Sciatic nerve (tissue), 2 donors: ENCODE data around the gene LHX4. TPM values are rescaled to one million over a fixed set of nuclear protein-coding genes. Genes with fewer than 3 reads are reported as not detected.
"Not testable (repeated sequence)": the region's sequence is repeated elsewhere in the genome, so short reads cannot be mapped to it uniquely, and the experiment has no call there.

Experiments used
- ATAC-seq: fragments of 200-7000 bp; cut with Tn5 transposase; one replicate; pipeline ENCODE4 v1.9.1; 2020; ENCODE audit warnings: mild to moderate bottlenecking, moderate library complexity
- DNase-seq: peaks from one replicate; pipeline ENCODE4 v3.0.0-alpha.2; 2020; ENCODE audit warnings: low spot score
- intact Hi-C: fragments of 100-400 bp; cut with DNase I; formaldehyde crosslinking; loops from one replicate; pipeline ENCODE4 v1.14.2; 2022
- total RNA-seq: library from RNA; stranded (reverse); fragmentation: NEBNext Ultra II Directional; extraction: Animal tissue kit (Norgen Biotek cat#: 25700); gene quantifications from one replicate; pipeline ENCODE4 v1.2.1, GENCODE V29; 2021
- donor health status: DM: no; HTN: no; CAD: no.
- donor health status: DM: no; HTN: no; CAD: no.

LHX4 gene
- total RNA-seq, 1 donor from 2014 or later: not detected

DNA sequence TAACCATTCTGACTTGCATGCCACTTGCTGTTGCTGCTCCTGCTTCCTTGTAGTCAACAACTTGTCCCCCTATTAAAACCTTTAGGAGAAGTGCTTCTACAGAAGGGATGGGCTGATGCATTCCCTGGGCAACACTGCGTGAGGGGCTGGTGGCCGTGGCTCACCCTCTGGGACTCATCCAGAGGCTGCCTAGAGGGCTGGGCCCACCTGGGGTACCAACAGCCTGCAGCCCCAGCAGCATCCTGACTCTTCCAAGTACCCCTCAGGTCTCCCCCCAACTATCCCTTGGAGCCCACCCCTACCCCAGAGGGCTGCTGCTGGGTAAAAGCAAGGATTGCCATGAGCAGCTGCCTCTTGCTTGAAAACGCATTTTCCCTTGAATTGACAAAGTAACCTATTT, 34.7 kb upstream of the LHX4 start:
- no peak for DNase-seq
- no peak for ATAC-seq
- intact Hi-C loops: no loop called here

DNA sequence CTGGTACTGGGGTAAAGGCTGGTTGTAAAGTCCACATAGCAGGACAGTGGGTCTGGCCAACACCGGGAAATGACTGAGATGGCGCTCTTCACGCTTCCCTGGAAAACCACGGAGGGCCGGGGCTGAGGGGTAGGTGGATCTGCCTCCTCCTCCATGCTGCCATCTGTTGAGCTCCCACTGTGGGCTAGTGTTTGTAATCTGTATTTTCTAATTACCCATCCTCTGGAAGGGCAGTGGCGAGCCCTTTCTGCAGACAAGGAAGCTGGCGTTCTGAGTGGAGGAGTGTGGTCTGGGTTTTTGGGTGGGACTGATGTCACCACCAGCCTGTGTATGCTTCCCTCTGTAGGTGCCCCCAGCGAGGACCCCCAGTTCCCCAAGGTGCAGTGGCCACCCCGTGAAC, 34.1 kb upstream of the LHX4 start:
- ATAC-seq (no peak), DNase-seq (no peak)
- intact Hi-C loops: no loop called here

DNA sequence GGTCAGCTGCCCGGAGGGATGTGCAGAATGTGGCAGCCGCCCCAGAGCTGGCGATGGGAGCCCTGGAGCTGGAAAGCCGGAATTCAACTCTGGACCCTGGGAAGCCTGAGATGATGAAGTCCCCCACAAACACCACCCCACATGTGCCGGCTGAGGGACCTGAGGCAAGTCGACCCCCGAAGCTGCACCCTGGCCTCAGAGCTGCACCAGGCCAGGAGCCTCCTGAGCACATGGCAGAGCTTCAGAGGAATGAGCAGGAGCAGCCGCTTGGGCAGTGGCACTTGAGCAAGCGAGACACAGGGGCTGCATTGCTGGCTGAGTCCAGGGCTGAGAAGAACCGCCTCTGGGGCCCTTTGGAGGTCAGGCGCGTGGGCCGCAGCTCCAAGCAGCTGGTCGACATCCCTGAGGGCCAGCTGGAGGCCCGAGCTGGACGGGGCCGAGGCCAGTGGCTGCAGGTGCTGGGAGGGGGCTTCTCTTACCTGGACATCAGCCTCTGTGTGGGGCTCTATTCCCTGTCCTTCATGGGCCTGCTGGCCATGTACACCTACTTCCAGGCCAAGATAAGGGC, 33.5 kb upstream of the LHX4 start:
- DNase-seq (no peak), ATAC-seq (no peak)
- intact Hi-C loops: no loop called here

DNA sequence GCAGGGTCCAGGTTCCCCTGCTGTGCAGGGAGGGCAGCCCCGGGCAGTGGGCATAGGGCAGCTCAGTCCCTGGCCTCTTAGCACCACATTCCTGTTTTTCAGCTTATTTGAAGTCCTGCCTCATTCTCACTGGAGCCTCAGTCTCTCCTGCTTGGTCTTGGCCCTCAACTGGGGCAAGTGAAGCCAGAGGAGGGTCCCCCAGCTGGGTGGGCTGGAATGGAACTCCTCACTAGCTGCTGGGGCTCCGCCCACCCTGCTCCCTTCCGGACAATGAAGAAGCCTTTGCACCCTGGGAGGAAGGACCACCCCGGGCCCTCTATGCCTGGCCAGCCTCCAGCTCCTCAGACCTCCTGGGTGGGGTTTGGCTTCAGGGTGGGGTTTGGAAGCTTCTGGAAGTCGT, 32.8 kb upstream of the LHX4 start:
- DNase-seq (no peak), ATAC-seq (no peak)
- intact Hi-C loops: no loop called here

DNA sequence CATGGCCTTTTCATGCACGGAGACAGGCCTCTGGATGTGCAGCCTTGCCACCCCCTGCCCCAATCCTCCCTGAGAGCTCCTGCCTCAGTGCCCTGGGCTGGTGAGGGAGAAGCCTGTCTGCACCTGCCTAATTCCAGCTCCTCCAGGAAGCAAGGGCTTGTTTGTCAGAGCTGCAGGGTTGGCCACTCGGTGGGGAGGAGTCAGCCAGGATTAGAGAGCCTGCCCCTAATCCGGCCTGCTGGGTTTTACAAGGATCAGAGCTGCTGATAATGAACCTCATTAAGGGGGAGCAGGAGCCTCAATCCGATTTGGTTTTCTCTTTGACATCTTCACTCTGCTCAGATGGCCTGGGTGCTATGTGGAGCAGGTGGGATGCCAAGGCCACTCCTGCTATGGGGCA, 31.9 kb upstream of the LHX4 start:
- DNase-seq (no peak), ATAC-seq (no peak)
- intact Hi-C loops: no loop called here

DNA sequence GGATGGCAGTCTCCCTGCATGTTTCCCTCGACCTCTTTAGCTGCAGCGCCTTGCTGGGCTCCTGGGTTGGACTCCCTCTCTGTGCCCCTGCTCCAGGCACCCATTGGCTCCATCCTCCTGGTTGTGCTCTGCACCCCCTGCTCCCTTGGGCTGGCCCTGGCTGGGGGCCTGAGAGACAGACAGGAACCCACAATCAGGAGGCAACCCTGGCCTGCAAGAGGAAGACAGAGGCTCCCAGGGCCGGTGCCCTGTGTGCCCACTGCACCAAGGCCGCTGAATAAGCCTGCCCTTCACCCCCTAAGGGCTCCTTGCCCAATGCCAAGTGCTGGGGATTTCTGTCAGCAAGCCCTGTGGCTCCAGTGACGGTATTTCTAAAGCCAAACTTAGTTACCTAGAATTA, 31.5 kb upstream of the LHX4 start:
- intact Hi-C loops: no loop called here
- ATAC-seq (no peak), DNase-seq (no peak)

DNA sequence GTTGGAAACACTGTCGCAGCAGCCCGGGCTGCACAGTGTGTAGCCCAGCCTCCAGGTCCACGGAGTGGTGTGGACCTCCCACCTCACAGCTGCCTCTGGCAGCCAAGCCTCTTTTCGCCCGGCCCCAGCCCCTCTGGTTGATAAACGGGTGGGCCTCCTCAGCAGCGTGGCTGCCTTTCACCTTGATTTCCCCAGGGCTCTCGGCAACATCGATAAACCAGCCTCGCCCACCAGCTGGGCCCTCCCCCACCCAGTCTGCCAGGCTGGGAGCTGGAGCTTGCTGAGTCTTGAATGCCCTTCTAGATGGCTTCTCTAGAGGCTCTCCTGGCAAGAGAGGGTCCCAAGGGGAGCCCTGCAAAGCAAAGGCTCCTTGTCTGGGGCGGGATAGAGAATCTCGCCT, 31.0 kb upstream of the LHX4 start:
- ATAC-seq (no peak), DNase-seq (no peak)
- intact Hi-C loops: no loop called here

DNA sequence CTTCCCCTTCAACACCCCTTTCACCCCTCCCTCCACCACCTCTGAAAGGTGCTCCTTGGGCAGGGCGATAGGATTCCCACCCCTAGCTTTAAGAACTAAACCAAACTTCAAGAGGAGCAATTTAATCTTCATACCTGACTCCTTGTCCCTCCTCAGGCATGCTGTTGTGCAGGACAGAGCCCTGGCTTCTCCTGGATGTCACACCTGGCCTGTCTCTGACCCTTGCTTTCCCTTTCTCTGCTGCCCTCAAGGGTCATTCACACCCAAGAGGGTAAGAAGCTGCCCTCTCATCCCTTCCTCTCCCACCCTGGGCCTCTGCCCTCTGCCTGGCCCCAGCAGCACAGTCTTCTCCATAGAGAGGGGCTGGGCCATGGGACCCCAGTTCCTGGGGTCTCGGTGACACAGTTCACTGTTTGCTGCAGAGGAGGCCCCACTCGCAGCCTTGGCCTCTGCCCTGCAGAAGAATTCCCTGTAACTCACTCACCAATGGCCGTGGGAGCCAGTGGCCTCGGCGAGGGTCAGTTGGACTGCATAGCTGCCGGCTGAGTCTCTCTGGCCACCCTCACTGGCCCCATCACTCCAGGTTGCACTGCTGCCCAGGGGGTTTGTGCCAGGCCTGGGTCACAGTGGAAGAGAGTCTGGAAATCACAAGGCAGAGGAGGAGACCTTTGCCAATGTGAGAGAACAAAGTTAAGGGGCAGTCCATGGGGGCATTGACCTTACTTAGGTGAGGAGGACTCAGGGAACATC, 28.4 kb upstream of the LHX4 start:
- no peak for DNase-seq
- intact Hi-C loops: no loop called here
- peak; percentile 15 for ATAC-seq

DNA sequence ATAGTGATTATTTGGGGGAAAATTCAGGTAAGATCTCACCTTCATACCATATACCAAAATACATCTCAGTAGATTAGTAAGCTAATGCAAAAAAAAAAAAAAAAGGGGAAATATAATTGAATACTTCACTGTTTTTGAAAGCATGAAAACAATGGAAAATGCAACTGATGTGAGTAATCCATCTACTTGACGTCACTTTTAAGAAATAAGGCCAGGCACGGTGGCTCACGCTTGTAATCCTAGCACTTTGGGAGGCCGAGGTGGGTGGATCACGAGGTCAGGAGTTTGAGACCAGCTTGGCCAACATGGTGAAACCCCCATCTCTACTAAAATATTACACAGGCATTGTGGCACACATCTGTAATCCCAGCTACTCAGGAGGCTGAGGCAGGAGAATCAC, 27.5 kb upstream of the LHX4 start:
- DNase-seq, ATAC-seq, intact Hi-C loops: not testable (repeated sequence)

DNA sequence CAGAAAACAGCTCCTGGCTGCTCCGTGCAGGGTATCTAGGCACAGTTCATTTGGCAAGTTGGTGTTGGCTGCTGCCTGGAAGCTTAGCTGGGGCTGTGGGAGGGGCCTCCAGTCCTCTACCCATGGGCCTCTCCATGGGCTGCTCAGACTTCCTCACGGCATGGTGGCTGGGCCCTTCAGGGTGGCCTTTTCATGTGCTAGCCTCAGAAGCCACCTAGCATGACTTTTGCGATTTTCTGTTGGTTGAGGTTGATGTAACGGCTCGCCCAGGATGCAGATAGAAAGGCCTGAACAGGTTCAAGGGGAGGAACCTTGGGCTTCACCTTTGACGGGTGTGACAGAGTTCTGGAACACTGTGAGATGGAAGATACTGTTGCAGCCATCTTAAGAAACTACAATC, 25.8 kb upstream of the LHX4 start:
- DNase-seq: no peak
- intact Hi-C loops: no loop called here

DNA sequence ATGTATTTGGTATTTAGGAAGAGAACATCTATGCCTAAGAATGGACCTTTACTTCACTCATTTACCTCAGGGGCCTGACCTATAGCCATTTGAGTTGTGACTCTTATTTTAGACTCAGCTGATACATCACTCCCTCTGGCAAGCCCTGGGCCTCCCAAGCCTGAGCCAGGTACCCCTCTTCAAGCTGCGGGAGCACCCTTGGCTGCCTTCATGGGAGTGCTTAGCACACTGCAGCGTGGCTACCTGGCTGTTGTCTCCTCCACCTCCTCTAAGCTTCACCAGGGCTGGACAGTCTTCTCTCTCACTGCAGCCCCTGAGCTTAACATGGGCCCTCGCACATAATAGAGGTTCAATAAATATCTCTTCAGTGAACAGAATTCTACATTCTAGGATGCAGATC, 23.5 kb upstream of the LHX4 start:
- DNase-seq (no peak), ATAC-seq (no peak)
- intact Hi-C loops: no loop called here

More for the DNA sequence above, 25.8 kb upstream of the LHX4 start:
- ATAC-seq: no peak

DNA sequence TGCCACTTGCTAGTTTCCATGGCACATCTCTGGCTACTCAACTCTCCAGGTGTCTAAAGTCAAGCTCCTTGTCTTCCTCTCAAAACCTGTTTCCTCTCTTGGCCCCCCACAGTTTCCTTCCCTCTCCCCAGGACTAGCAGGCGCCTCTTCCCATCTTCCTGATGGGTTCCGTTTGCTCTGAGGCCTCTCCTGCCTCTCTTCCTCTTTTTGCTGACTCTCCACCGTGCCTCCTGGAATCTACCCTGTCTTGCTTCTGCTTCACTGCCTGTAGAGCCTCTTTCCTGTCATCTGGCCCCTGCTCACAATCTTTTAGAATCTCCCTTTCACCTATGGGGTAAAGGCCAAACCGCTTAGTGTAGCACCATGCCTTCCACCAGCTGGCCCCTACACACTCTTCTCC, 21.8 kb upstream of the LHX4 start:
- intact Hi-C loops: no loop called here

DNA sequence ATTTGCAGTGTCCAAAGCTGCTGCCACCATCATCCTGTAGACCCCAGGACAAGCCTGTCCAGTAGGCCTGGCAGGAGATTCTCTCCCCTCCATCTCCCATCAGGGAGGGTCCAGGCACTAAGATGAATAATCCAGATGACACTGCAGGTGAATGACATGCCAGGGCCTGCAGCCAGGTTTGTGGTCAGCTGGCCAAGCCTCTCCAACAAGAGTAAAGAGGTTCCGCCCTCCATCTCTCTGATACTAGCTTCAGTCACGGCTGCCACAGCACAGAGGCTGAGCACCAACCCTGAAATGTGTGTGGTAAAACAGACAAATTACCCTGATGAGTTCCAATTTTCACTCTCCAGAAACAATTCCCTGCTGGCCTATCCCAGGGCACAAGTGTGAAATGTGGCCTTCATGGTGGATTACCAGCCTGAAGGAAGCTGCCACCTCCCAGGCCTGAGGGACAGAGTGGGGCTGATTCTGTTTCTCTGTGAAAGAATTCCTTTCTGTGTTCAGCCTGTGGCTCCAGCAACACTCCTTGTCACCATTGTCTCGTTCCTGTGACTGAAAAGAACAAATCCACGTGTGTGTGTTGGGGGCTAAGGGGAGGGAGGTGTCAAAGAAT, 19.9 kb upstream of the LHX4 start:
- DNase-seq: no peak
- intact Hi-C loops: no loop called here
- no peak for ATAC-seq

More for the DNA sequence above, 21.8 kb upstream of the LHX4 start:
- DNase-seq (no peak), ATAC-seq (no peak)

DNA sequence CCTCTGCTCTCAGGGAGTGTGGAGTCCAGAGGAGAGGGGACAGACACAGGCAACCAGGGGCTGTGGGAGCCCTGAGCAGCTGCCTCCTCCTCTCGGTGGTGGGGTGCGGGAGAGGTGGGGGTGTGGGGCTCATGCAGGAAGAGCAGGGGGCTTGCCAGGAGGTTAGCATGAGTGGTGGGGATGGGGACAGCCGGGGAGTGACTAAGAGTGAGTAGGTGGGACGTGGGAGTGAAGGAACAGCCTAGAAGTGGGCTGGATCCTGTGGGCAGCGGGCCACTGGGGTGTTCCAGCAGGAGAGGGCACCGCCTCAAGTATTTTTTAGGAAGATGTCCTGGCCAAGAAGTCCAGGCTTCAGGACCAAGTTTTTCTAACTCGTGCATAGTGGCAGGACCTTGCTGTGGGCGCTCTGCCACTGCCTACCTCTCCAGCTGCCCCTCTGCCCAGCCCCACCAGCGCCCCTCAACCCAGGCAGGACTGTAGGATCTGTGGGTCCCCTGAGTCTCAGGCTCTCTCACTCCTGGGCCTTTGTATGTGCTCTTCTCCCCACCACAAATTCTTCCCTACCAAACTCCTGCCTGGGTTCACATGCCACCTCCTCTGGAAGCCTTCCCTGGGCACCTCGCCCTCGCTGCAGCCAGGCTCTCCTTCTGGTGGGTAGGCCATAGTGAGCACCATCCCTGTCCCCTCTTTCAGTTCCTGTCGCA, 18.8 kb upstream of the LHX4 start:
- no peak for DNase-seq
- intact Hi-C loops: no loop called here
- no peak for ATAC-seq

DNA sequence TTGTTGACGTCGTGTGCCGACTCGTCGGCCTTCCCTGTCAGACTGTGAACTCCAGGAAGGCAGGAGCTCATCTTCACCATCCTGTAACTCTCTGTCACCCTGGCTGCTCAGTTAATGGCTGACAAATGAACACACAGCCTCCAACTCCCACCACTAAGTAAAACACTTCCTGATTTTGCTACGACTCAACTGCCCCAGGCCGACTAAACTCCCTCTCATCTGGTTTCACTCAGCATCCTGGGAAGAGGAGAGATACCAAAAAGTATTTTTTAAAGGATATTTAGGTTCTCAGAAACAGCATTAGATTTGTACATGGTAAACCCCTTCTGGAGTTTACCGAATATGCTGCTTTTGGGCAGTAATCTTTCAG, 18.2 kb upstream of the LHX4 start:
- no peak for DNase-seq
- ATAC-seq: no peak
- intact Hi-C loops: no loop called here

DNA sequence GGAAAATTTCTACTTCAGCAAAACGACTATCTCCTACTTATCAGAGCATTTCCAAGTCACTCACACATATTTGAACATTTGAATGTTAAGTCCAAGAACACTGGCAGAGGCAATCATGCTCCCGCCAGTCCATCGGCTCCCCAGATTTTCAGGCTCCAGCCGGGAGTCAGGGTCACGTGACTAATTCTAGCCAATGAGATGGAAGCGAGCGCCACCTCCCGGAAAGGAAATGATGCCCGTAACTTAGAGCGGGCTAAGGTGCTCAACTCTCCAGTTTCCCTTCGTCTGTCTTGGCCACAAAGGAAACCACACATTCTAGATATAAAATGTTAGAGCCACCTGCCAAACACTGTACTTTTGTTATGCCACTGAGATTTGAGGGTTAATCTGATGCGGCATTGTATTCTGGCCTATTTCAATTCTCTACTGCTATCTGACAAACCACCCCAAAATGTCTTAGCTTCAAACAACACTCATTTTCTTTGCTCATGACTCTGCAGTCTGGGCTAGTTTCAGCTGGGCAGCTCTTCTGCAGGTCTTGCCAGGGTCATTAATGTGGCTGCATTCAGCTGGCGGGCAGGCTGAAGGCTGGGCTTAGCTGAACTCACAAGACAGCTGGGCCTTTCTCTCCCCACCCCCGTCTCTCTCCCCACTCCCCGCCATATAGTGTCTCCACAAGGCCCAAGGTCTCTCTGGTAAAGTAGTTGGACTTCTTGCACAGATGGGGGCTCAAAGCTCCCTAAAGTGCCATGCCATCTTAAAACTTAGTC, 16.5 kb upstream of the LHX4 start:
- intact Hi-C loops: no loop called here
- DNase-seq: no peak

DNA sequence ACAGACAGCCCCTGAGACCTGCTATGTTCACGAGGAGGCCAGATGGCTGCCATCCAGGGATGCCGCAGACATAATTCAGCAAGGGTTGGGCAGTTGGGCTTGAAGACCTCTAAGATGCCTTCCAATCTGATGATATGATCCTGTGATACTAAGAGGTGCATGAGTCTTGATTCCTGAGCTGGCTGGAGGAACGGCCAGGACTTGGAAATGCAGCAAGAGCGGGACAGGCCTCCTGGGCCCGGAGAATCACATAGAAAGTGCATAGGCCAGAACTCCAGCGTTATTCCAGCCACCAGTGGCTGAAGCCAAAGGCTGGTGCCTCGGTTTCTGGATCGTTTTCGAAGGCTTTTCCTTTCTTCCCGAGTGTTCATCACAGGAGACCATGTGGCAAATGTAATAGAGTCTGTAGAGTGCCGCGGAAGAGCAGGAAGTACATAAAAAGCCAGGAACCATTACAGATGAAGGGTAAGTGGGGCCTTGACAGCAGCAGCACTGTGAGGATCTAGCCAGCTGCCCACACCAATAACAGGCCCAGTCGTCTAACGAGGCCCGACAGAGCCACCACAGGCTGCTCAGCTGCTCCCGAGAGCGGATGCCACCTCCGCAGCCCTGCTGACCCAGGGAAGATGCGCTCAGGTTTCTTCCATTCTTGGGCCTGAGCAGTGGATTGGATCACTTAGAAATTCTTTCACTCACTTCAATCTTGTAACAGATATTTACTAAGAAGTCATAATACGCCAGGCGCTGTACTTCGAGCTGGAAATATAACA, 14.0 kb upstream of the LHX4 start:
- ATAC-seq (no peak), DNase-seq (peak; percentile 41)
- intact Hi-C loops: no loop called here

More for the DNA sequence above, 16.5 kb upstream of the LHX4 start:
- no peak for ATAC-seq

DNA sequence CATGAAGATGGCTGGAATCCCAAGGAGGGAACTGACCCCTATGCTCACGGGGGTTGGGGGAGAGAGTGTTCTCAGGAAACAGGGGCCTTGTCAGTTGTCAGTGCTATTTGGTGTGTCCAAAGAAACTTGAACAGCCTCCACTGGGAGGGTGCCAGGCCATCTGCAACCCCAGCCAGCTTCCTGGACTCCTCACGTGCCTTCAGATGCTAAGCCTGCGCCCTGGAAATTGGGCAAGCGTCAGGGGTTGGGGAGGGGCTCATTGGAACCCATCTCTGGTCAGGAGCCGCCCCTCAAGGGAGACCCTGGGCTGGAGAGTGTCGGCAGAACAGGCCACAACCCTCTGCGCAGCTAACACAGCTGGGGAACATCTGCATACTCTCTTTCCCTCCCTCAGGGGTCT, 13.1 kb upstream of the LHX4 start:
- intact Hi-C loops: no loop called here
- peak; percentile 50 for DNase-seq
- no peak for ATAC-seq
